ENCODE data around the gene TNS4. TPM values are rescaled to one million over a fixed set of nuclear protein-coding genes. Genes with fewer than 3 reads are reported as not detected.

Gene TNS4
- total RNA-seq, 1 donor from 2014 or later, result not detected

DNA sequence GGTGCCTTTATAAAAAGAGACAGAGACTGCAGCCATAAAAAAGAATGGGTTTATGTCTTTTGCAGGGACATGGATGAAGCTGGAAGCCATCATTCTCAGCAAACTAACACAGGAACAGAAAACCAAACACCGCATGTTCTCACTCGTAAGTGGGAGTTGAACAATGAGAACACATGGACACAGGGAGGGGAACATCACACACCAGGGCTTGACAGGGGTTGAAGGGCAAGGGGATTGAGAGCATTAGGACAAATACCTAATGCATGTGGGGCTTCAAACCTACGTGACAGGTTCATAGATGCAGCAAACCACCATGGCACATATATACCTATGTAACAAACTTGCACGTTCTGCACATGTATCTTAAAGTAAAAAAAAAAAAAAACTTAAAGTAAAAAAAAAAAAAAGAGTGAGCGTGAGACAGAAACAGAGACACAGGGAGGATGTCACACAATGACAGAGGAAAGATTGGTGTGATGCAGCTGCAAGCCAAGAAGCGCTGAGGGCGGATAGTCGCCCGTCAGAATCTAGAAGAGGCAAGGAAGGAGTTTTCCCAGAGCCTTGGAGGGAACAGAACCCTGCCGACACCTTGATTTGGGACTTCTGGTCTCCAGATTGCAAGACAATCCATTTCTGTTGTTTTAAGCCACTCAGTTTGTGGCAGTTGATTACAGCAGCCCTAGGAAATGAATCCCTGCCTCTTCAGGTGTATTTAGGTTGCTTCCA is 27.4 kb upstream of the TNS4 start:
- Mint-ChIP-seq H3K27me3 (ENCODE audit: low read depth) (no peaks in the 10 kb centered on the region), H3K9me3 (peaks cover 4% of the 10 kb centered on the region), H3K4me1 (peaks cover 30% of the 10 kb centered on the region), H3K4me3 (no peak overlapping the region), H3K36me3 (ENCODE audit: low read depth) (peaks cover 2% of the 10 kb centered on the region), H3K27ac (ENCODE audit: unreplicated experiment) (no peak overlapping the region)
- DNase-seq (ENCODE audit: low read depth, low spot score), result no peak
- TF ChIP-seq, protein P1, sequence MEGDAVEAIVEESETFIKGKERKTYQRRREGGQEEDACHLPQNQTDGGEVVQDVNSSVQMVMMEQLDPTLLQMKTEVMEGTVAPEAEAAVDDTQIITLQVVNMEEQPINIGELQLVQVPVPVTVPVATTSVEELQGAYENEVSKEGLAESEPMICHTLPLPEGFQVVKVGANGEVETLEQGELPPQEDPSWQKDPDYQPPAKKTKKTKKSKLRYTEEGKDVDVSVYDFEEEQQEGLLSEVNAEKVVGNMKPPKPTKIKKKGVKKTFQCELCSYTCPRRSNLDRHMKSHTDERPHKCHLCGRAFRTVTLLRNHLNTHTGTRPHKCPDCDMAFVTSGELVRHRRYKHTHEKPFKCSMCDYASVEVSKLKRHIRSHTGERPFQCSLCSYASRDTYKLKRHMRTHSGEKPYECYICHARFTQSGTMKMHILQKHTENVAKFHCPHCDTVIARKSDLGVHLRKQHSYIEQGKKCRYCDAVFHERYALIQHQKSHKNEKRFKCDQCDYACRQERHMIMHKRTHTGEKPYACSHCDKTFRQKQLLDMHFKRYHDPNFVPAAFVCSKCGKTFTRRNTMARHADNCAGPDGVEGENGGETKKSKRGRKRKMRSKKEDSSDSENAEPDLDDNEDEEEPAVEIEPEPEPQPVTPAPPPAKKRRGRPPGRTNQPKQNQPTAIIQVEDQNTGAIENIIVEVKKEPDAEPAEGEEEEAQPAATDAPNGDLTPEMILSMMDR (conservative IDR thresholded peaks at IDR 0.05), result no peak

DNA sequence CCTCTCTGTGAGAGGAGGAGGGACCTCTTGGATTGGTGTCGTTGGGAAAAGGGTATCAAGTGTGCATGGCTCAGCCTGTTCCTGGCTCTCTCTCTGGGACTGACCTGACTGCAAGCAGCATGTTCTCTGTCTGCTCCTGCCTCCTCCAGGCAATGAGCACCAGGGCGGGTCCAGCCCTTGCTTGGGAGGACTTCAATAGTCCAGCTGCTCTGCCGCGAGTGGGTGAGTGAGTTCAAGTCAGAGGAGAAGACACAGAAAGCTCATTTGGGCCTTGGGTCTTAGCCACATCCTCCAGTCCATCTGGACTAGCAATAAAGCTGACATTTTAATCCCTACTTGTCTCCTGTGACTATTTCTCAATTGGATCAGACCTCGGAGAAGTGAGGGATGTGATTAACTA is 25.2 kb upstream of the TNS4 start:
- Mint-ChIP-seq H3K4me3 (no peak overlapping the region), H3K4me1 (peaks cover 18% of the 10 kb centered on the region), H3K36me3 (ENCODE audit: low read depth) (peaks cover 2% of the 10 kb centered on the region), H3K27ac (ENCODE audit: unreplicated experiment) (no peak overlapping the region), H3K9me3 (peaks cover 8% of the 10 kb centered on the region), H3K27me3 (ENCODE audit: low read depth) (peaks cover 3% of the 10 kb centered on the region)
- TF ChIP-seq, protein P1 (conservative IDR thresholded peaks at IDR 0.05), result no peak
- DNase-seq (ENCODE audit: low read depth, low spot score), result no peak

DNA sequence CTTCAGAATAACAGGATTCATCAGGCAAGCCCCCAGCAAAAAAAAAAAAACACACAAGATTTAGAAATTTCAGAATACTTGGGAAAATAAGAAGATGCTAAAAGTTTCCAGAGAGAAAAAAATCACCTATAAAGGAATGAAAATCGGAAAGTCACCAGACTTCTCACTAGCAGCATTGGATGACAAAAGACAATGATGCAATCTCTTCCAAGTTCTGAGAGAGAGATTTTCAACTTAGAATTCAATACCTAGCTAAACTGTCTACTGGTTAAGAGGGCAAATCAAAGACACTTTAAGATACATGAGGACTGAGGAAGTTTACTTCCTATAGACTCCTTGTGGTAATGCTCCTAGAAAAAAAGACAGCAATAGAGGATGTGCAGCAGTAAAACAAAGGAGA is 23.9 kb upstream of the TNS4 start:
- TF ChIP-seq, protein P1 (conservative IDR thresholded peaks at IDR 0.05), result no peak
- H3K4me1 Mint-ChIP-seq, result peaks cover 18% of the 10 kb centered on the region
- H3K4me3 Mint-ChIP-seq, result no peak overlapping the region
- peaks cover 8% of the 10 kb centered on the region for H3K9me3 Mint-ChIP-seq
- no peak overlapping the region for H3K27ac Mint-ChIP-seq (ENCODE audit: unreplicated experiment)
- peaks cover 3% of the 10 kb centered on the region for H3K27me3 Mint-ChIP-seq (ENCODE audit: low read depth)
- DNase-seq (ENCODE audit: low read depth, low spot score), result no peak
- peaks cover 2% of the 10 kb centered on the region for H3K36me3 Mint-ChIP-seq (ENCODE audit: low read depth)

DNA sequence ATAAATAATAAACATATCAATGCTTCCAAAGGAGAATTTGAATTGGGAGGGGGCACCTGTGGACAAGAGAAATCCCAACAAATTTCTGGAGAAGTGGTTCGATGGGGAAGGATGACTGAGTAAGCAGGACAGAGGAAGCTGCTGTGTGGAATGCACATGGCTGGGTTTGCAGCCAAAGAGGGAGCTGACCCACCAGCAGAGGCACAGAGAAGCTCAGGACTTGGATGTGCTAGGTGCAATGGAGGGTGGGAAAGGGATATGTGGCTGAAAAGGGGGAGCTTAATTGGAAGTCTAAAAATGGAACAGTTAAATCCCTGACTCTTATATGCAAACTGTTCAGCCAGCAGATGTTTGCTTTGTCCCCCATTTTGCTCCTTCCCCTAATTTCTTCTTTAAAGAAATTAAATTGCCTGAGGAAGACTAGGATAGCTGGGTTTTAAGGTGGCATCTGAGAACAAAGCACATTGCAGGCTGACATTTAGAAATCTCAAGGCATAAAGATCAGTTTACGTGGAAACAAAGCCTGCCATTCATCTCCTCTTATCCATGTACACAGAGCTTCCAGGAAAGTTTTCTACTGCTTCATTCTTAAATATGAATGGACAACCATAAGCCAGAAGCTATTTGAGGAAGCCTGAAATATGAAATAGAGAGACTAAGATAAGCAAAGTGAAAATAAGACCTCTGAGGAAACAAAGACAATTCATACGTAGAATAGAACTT is 23.0 kb upstream of the TNS4 start:
- Mint-ChIP-seq H3K27me3 (ENCODE audit: low read depth) (peaks cover 3% of the 10 kb centered on the region), H3K36me3 (ENCODE audit: low read depth) (peaks cover 2% of the 10 kb centered on the region), H3K4me1 (peaks cover 18% of the 10 kb centered on the region), H3K27ac (ENCODE audit: unreplicated experiment) (peak overlapping the region; percentile 4), H3K4me3 (peak overlapping the region; percentile 23), H3K9me3 (peaks cover 8% of the 10 kb centered on the region)
- no peak for DNase-seq (ENCODE audit: low read depth, low spot score)
- TF ChIP-seq, protein P1 (conservative IDR thresholded peaks at IDR 0.05), result no peak

DNA sequence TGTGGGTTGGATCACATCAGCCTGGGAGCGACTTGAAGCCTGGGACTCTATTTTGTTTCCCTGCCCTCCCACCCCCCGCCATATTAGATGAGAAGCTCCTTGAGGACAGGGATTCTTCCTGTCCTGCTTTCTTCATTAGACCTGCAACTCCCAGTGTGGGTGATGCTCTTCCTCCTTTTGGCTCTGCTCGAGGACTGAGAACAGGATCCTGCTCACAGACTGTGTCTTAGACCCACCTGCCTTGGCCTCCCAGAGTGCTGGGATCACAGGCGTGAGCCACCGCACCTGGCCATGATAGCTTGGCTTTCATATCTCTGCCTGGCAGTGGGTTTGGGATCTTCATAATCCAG is 21.5 kb upstream of the TNS4 start:
- no peak overlapping the region for H3K27ac Mint-ChIP-seq (ENCODE audit: unreplicated experiment)
- TF ChIP-seq, protein P1 (conservative IDR thresholded peaks at IDR 0.05), result no peak
- no peak for DNase-seq (ENCODE audit: low read depth, low spot score)
- H3K27me3 Mint-ChIP-seq (ENCODE audit: low read depth), result peaks cover 3% of the 10 kb centered on the region
- H3K4me1 Mint-ChIP-seq, result peaks cover 15% of the 10 kb centered on the region
- peaks cover 2% of the 10 kb centered on the region for H3K36me3 Mint-ChIP-seq (ENCODE audit: low read depth)
- H3K9me3 Mint-ChIP-seq, result peaks cover 8% of the 10 kb centered on the region
- no peak overlapping the region for H3K4me3 Mint-ChIP-seq
